HepG2 (cell line): Measurements from ENCODE around the gene OR52B2. TPM values are rescaled to one million over a fixed set of nuclear protein-coding genes. Genes with fewer than 3 reads are reported as not detected.

ENCODE experiments used
- ATAC-seq: fragments of 200-7000 bp; cut with Tn5 transposase; 3 replicates; pipeline ENCODE4 v1.9.1; 2020; ENCODE audit warnings: mild to moderate bottlenecking, moderate library complexity
- BruUV-seq: library from RNA; stranded (reverse); fragments of 400-500 nt; replicated peaks from 2 replicates; lab custom pipeline; 2021; lab: Mats Ljungman, UMichigan
- CTCF ChIA-PET: fragments of 300-600 bp; formaldehyde crosslinking; extraction: SDS; loops from one replicate; lab custom pipeline; 2021; ENCODE audit warnings: low total read pairs, inconsistent platforms, low intra/inter-chr PET ratio; lab: Yijun Ruan, JAX
- POLR2A ChIA-PET: fragments of 350-600 bp; sonication (Branson Sonifier 250); formaldehyde crosslinking; loops from one replicate; lab custom pipeline; 2020; ENCODE audit warnings: antibody characterized with exemption, inconsistent platforms; lab: Yijun Ruan, JAX
- DNase-seq: peaks from one replicate; pipeline ENCODE4 v3.0.0-alpha.2; 2015; ENCODE audit warnings: low spot score
- FAIRE-seq: peaks from 3 replicates; lab custom pipeline; 2011; peaks lifted over from hg19 to GRCh38; lab: Jason Lieb, UNC
- H2AFZ ChIP-seq: one replicate; pipeline ENCODE4 v1.6.1; 2011; ENCODE audit warnings: low read length, inconsistent platforms
- H3K27ac ChIP-seq: fragments of 300-600 bp; 3 replicates; pipeline ENCODE4 v1.8.0; 2011; ENCODE audit warnings: mixed run types, mild to moderate bottlenecking, mixed read lengths, low read length, inconsistent platforms; ENCODE audit not compliant: insufficient read depth; ENCODE audit errors: extremely low read length
- H3K27me3 ChIP-seq, 2 experiments: fragments of 200-600 bp in 1 of 2; 2 replicates in 1 of 2; 3 replicates in 1 of 2; pipeline versions ENCODE4 v1.6.0 to v1.8.0; 2011; ENCODE audit warnings: low read length in 2 of 2, mild to moderate bottlenecking in 2 of 2, moderate library complexity in 2 of 2, inconsistent platforms in 1 of 2; ENCODE audit not compliant: insufficient read depth in 2 of 2, control insufficient read depth in 1 of 2
- H3K36me3 ChIP-seq, 2 experiments: fragments of 200-600 bp in 1 of 2; replicated peaks in 1 of 2; 2 replicates in 1 of 2; 3 replicates in 1 of 2; pipeline versions ENCODE4 v1.5.1 to v1.8.0; 2011; ENCODE audit warnings: low read length in 2 of 2, inconsistent platforms in 1 of 2; ENCODE audit not compliant: insufficient read depth in 2 of 2, control insufficient read depth in 1 of 2
- H3K4me1 ChIP-seq: 2 replicates; pipeline ENCODE4 v1.5.1; 2012; ENCODE audit warnings: low read length, inconsistent platforms; ENCODE audit not compliant: insufficient read depth
- H3K4me2 ChIP-seq: 2 replicates; pipeline ENCODE4 v1.6.0; 2011; ENCODE audit warnings: low read depth, low read length, inconsistent platforms
- H3K4me3 ChIP-seq, 3 experiments: fragments of 200-600 bp in 1 of 3; sonication (generic), shearing (Covaris generic) in 1 of 3; replicated peaks in 1 of 3; 2 replicates each; pipeline ENCODE4 v1.5.1; 2011 to 2016; ENCODE audit warnings: low read length in 3 of 3, inconsistent platforms in 2 of 3, low read depth in 2 of 3, mild to moderate bottlenecking in 2 of 3, control low read depth in 1 of 3, mixed read lengths in 1 of 3; ENCODE audit not compliant: insufficient read depth in 1 of 3
- H3K79me2 ChIP-seq: one replicate; pipeline ENCODE4 v1.6.1; 2011; ENCODE audit warnings: low read length, inconsistent platforms; ENCODE audit not compliant: insufficient read depth
- H3K9ac ChIP-seq: 2 replicates; pipeline ENCODE4 v1.6.0; 2011; ENCODE audit warnings: mild to moderate bottlenecking, low read depth, low read length, inconsistent platforms; ENCODE audit not compliant: insufficient read depth
- H3K9me3 ChIP-seq: 2 replicates; pipeline ENCODE4 v1.5.1; 2012; ENCODE audit warnings: mild to moderate bottlenecking, low read length
- H4K20me1 ChIP-seq: 2 replicates; pipeline ENCODE4 v1.6.0; 2011; ENCODE audit warnings: inconsistent platforms, mild to moderate bottlenecking, low read length, moderate library complexity; ENCODE audit not compliant: insufficient read depth
- MYNN ChIP-seq: sonication (generic); formaldehyde crosslinking; IDR thresholded peaks from 2 replicates; pipeline ENCODE4 v1.4.0; 2020; ENCODE audit warnings: mild to moderate bottlenecking, low read depth, missing genetic modification reagents
- NFE2L1 ChIP-seq: sonication (generic); formaldehyde crosslinking; IDR thresholded peaks from 2 replicates; pipeline ENCODE4 v1.4.0; 2020; ENCODE audit warnings: missing genetic modification reagents, mild to moderate bottlenecking, borderline replicate concordance
- NFE2L2 ChIP-seq: fragments of 150-350 bp; IDR thresholded peaks from 2 replicates; pipeline ENCODE4 v1.6.1; 2014; ENCODE audit warnings: low read length
- NR1H2 ChIP-seq: sonication (generic); formaldehyde crosslinking; IDR thresholded peaks from 2 replicates; pipeline ENCODE4 v1.8.1; 2022; ENCODE audit warnings: low read depth, missing genetic modification reagents, borderline replicate concordance
- POGK ChIP-seq: sonication (generic); formaldehyde crosslinking; conservative IDR thresholded peaks from 2 replicates; pipeline ENCODE4 v1.8.0; 2022; ENCODE audit warnings: mild to moderate bottlenecking, moderate library complexity, missing genetic modification reagents
- RFXANK ChIP-seq: IDR thresholded peaks from 2 replicates; pipeline ENCODE4 v1.6.1; 2016
- RXRB ChIP-seq: IDR thresholded peaks from 2 replicates; pipeline ENCODE4 v1.6.1; 2016; ENCODE audit warnings: borderline replicate concordance, missing genetic modification reagents, missing compliant biosample characterization
- SRY ChIP-seq: sonication (generic); formaldehyde crosslinking; IDR thresholded peaks from 2 replicates; pipeline ENCODE4 v1.8.0; 2022; ENCODE audit warnings: mild to moderate bottlenecking, missing genetic modification reagents
- SYNCRIP ChIP-seq: fragments of 200-400 bp; formaldehyde crosslinking; IDR thresholded peaks from 2 replicates; pipeline ENCODE4 v1.6.1; 2018; ENCODE audit warnings: mild to moderate bottlenecking, low read depth, low read length; ENCODE audit not compliant: insufficient read depth
- ZBTB33 ChIP-seq: sonication (generic); formaldehyde crosslinking; IDR thresholded peaks from 2 replicates; pipeline ENCODE4 v1.4.0; 2020; ENCODE audit warnings: missing genetic modification reagents
- ZNF292 ChIP-seq: sonication (generic); formaldehyde crosslinking; IDR thresholded peaks from 2 replicates; pipeline ENCODE4 v1.8.1; 2022; ENCODE audit warnings: mild to moderate bottlenecking, low read depth, missing genetic modification reagents, borderline replicate concordance
- ZNF496 ChIP-seq: sonication (generic); formaldehyde crosslinking; IDR thresholded peaks from 2 replicates; pipeline ENCODE4 v1.8.1; 2023; ENCODE audit warnings: mild to moderate bottlenecking, moderate library complexity, missing genetic modification reagents; ENCODE audit not compliant: insufficient replicate concordance
- ZNF703 ChIP-seq: sonication (generic); formaldehyde crosslinking; IDR thresholded peaks from 2 replicates; pipeline ENCODE4 v1.5.1; 2020; ENCODE audit warnings: missing genetic modification reagents, mild to moderate bottlenecking, moderate library complexity, borderline replicate concordance
- WGBS: methylation state at CpG from one replicate; pipeline ENCODE4 v1.1.6; 2017; ENCODE audit warnings: low lambda C conversion rate; 5-methylcytosine and 5-hydroxymethylcytosine counted together
- in situ Hi-C: cut with HindIII; loops from 2 replicates; pipeline ENCODE4 v1.10.0; 2017; ENCODE audit warnings: low pct_unique_long_range_greater_than_20kb; ENCODE audit not compliant: extremely low pct_ligation_motif_present
- intact Hi-C: fragments of 100-400 bp; cut with micrococcal nuclease; formaldehyde crosslinking; loops from one replicate; pipeline ENCODE4 v1.10.0; 2022; ENCODE audit not compliant: unreplicated experiment
- polyA plus RNA-seq, 8 experiments: library from polyadenylated mRNA; depleted of rRNA in 3 of 8; stranded (reverse) in 7 of 8; unstranded in 1 of 8; fragments of >200 nt; fragmentation: Illumina TruSeq in 4 of 8; extraction: Trizol in 4 of 8; gene quantifications; 2 replicates each; pipeline versions ENCODE4 v1.2.1 to v1.2.3, GENCODE V29; 2011 to 2016; ENCODE audit warnings: low read depth in 4 of 8, missing spikeins in 1 of 8, mixed read lengths in 1 of 8; ENCODE audit not compliant: insufficient read depth in 1 of 8
- total RNA-seq, 5 experiments: library from RNA; depleted of rRNA; stranded (reverse); fragments of >200 nt; fragmentation: Illumina TruSeq; extraction: Trizol; gene quantifications; 2 replicates each; pipeline ENCODE4 v1.2.3, GENCODE V29; 2016; ENCODE audit warnings: low read depth in 1 of 5
- TF ChIP-seq, protein P1 (sequence below): sonication (generic); formaldehyde crosslinking; IDR thresholded peaks from 2 replicates; pipeline ENCODE4 v1.5.0; 2020; ENCODE audit warnings: missing genetic modification reagents, mild to moderate bottlenecking, borderline replicate concordance

Gene OR52B2
- total and polyA plus RNA-seq, 2 of the 13 experiments (the other 11 are each of a cell fraction or from before 2014, with no cell fraction given), result not detected

GRCh38 chr11:6210274-6210955 lies 40.3 kb upstream of the OR52B2 start (continued):
- TF ChIP-seq SYNCRIP (no peak), RFXANK (CRISPR knock-in tag) (no peak), ZNF496 (CRISPR knock-in tag) (no peak), NR1H2 (CRISPR knock-in tag) (no peak), MYNN (CRISPR knock-in tag) (no peak), NFE2L1 (CRISPR knock-in tag) (no peak), POGK (no peak), SRY (CRISPR knock-in tag) (no peak), ZNF292 (CRISPR knock-in tag) (no peak)

- in situ Hi-C loops, result no loop called here
- Histone ChIP-seq H3K9ac (no peak overlapping the region), H3K4me1 (no peaks in the 10 kb centered on the region), H2AFZ (no peak overlapping the region), H3K4me3 (no peak overlapping the region), H3K4me2 (no peak overlapping the region), H3K36me3 (peaks cover 8 to 31% of the 10 kb centered on the region in 2 experiments; a peak in 2 of 5 replicates), H4K20me1 (no peaks in the 10 kb centered on the region), H3K27ac (no peak overlapping the region), H3K9me3 (no peaks in the 10 kb centered on the region), H3K27me3 (no peaks in the 10 kb centered on the region), H3K79me2 (no peaks in the 10 kb centered on the region)
- 92% methylated on average over 7 of the region's 12 CpGs for WGBS
- ChIA-PET POLR2A (no interaction called here), CTCF (no interaction called here)
- DNase-seq (no peak), FAIRE-seq (no peak), ATAC-seq (no peak; the same call in 2 of the 3 replicates)
- intact Hi-C loops, result no loop called here
- no TSS peak for BruUV-seq
- TF ChIP-seq ZBTB33 (CRISPR knock-in tag), result no peak
- TF ChIP-seq, protein P1, sequence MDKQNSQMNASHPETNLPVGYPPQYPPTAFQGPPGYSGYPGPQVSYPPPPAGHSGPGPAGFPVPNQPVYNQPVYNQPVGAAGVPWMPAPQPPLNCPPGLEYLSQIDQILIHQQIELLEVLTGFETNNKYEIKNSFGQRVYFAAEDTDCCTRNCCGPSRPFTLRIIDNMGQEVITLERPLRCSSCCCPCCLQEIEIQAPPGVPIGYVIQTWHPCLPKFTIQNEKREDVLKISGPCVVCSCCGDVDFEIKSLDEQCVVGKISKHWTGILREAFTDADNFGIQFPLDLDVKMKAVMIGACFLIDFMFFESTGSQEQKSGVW (CRISPR knock-in tag), result no peak
- no peak for TF ChIP-seq RXRB (CRISPR knock-in tag)
- TF ChIP-seq ZNF703 (CRISPR knock-in tag), result no peak
- no peak for TF ChIP-seq NFE2L2
These were observed 39.7 kb upstream of the OR52B2 start for GRCh38 chr11:6209801-6210200.
